ENCODE results near the gene RANGAP1.

The RANGAP1 gene

DNA sequence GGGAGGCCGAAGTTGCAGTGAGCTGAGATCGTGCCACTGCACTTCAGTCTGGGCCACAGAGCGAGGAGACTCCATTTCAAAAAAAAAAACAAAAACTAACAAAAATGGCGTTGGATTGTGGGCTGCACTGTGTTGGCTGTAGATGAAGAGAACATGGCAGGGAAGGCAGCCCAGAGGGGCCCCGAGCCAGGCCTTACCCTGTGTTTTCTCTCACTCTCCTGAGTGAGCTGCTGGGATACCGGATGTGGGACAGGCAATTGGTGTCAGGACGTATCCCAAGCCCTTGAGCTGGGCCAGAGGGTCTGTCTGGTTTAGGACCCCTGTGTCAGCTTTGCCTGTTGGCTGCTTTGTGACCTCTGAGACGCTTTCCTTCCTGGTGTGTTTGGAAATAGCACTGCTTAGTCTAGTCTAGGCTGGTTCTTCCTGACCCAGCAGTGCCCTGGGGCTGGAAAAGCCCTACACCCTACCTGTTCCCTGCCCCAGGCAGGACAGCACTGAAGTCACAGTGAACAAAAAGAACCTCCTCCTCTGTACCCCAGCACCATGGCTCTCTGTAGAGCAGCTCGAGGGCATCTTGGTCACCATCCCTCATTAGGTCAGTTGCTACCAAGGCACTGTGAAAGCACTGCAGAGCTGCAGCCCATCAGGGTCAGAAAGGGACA lies 63.0 kb downstream of the RANGAP1 start:
- Histone ChIP-seq H3K9me3 (ENCODE audit: control insufficient read depth in 2 of 2, low read length in 2 of 2) (no peaks in the 10 kb centered on the region), H3K4me3 (ENCODE audit: low read length in 2 of 2) (no peak overlapping the region), H3K36me3 (ENCODE audit: control insufficient read depth in 2 of 2, insufficient read depth in 2 of 2, low read length in 2 of 2) (peaks cover 52 to 63% of the 10 kb centered on the region in 2 donors), H3K4me1 (ENCODE audit: control insufficient read depth in 2 of 2, insufficient read depth in 2 of 2, low read length in 2 of 2) (no peaks in the 10 kb centered on the region), H3K9ac (ENCODE audit: low read depth in 1 of 2, low read length in 2 of 2) (no peak overlapping the region), H3K27ac (ENCODE audit: low read depth in 2 of 2, low read length in 2 of 2) (no peak overlapping the region), H3K27me3 (ENCODE audit: control insufficient read depth in 2 of 2, insufficient read depth in 2 of 2, low read length in 2 of 2) (no peaks in the 10 kb centered on the region)

DNA sequence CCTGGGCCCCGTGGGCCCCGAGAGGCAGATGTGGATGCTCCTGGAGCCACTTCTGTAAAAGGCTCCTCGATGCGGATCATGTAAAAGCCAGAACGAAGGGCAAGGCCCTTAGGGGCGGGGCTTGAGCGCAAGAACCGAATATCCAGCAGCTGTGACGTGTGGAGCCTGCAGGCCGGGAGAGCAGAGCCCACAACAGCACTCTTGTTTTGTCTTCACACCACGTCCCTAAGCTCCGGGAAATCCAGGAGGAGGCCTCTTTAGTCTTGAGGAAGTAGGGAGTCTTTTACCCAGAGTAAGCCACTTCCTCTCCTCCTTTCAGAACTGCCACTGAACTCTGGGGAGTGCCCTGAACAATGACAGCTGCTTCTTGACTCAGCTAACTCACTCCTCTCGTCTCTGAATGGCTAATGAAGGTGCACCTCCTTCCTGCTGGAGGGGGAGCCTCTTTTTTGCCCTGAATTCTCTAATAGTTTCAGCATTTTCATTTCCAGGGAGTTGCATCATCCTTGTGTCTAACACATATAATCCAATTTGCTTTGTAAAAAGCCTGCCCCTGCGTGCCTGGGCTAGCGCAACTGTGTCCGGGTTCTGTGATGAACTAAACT lies 68.3 kb downstream of the RANGAP1 start:
- no peak overlapping the region for H3K9ac ChIP-seq (ENCODE audit: low read depth in 1 of 2, low read length in 2 of 2)
- H3K4me1 ChIP-seq (ENCODE audit: control insufficient read depth in 2 of 2, insufficient read depth in 2 of 2, low read length in 2 of 2) = no peaks in the 10 kb centered on the region
- peak overlapping the region in 1 of 2 donors; percentile 29 for H3K4me3 ChIP-seq (ENCODE audit: low read length in 2 of 2)
- no peaks in the 10 kb centered on the region for H3K27me3 ChIP-seq (ENCODE audit: control insufficient read depth in 2 of 2, insufficient read depth in 2 of 2, low read length in 2 of 2)
- H3K27ac ChIP-seq (ENCODE audit: low read depth in 2 of 2, low read length in 2 of 2) = peak overlapping the region; percentile 43 to 49
- peaks cover 17 to 38% of the 10 kb centered on the region in 2 donors for H3K36me3 ChIP-seq (ENCODE audit: control insufficient read depth in 2 of 2, insufficient read depth in 2 of 2, low read length in 2 of 2)
- H3K9me3 ChIP-seq (ENCODE audit: control insufficient read depth in 2 of 2, low read length in 2 of 2) = no peaks in the 10 kb centered on the region

GRCh38 chr22:41216984-41217383 lies 69.0 kb downstream of the RANGAP1 start:
- H3K9me3 ChIP-seq (ENCODE audit: control insufficient read depth in 2 of 2, low read length in 2 of 2) = no peaks in the 10 kb centered on the region
- no peaks in the 10 kb centered on the region for H3K4me1 ChIP-seq (ENCODE audit: control insufficient read depth in 2 of 2, insufficient read depth in 2 of 2, low read length in 2 of 2)
- H3K27ac ChIP-seq (ENCODE audit: low read depth in 2 of 2, low read length in 2 of 2) = peak overlapping the region; percentile 43 to 49
- no peak overlapping the region for H3K4me3 ChIP-seq (ENCODE audit: low read length in 2 of 2)
- no peak overlapping the region for H3K9ac ChIP-seq (ENCODE audit: low read depth in 1 of 2, low read length in 2 of 2)
- no peaks in the 10 kb centered on the region for H3K27me3 ChIP-seq (ENCODE audit: control insufficient read depth in 2 of 2, insufficient read depth in 2 of 2, low read length in 2 of 2)
- peaks cover 17 to 33% of the 10 kb centered on the region in 2 donors for H3K36me3 ChIP-seq (ENCODE audit: control insufficient read depth in 2 of 2, insufficient read depth in 2 of 2, low read length in 2 of 2)

GRCh38 chr22:41215926-41216325 lies 70.1 kb downstream of the RANGAP1 start:
- no peak overlapping the region for H3K4me3 ChIP-seq (ENCODE audit: low read length in 2 of 2)
- H3K4me1 ChIP-seq (ENCODE audit: control insufficient read depth in 2 of 2, insufficient read depth in 2 of 2, low read length in 2 of 2) = no peaks in the 10 kb centered on the region
- peaks cover 14 to 28% of the 10 kb centered on the region in 2 donors for H3K36me3 ChIP-seq (ENCODE audit: control insufficient read depth in 2 of 2, insufficient read depth in 2 of 2, low read length in 2 of 2)
- no peak overlapping the region for H3K9ac ChIP-seq (ENCODE audit: low read depth in 1 of 2, low read length in 2 of 2)
- H3K27ac ChIP-seq (ENCODE audit: low read depth in 2 of 2, low read length in 2 of 2) = no peak overlapping the region
- H3K27me3 ChIP-seq (ENCODE audit: control insufficient read depth in 2 of 2, insufficient read depth in 2 of 2, low read length in 2 of 2) = no peaks in the 10 kb centered on the region
- H3K9me3 ChIP-seq (ENCODE audit: control insufficient read depth in 2 of 2, low read length in 2 of 2) = no peaks in the 10 kb centered on the region

- Histone ChIP-seq H3K9me3 (ENCODE audit: control insufficient read depth in 2 of 2, low read length in 2 of 2) (no peaks in the 10 kb centered on the region), H3K4me1 (ENCODE audit: control insufficient read depth in 2 of 2, insufficient read depth in 2 of 2, low read length in 2 of 2) (no peaks in the 10 kb centered on the region), H3K4me3 (ENCODE audit: low read length in 2 of 2) (no peak overlapping the region), H3K36me3 (ENCODE audit: control insufficient read depth in 2 of 2, insufficient read depth in 2 of 2, low read length in 2 of 2) (peaks cover 15 to 27% of the 10 kb centered on the region in 2 donors), H3K27ac (ENCODE audit: low read depth in 2 of 2, low read length in 2 of 2) (no peak overlapping the region), H3K27me3 (ENCODE audit: control insufficient read depth in 2 of 2, insufficient read depth in 2 of 2, low read length in 2 of 2) (no peaks in the 10 kb centered on the region), H3K9ac (ENCODE audit: low read depth in 1 of 2, low read length in 2 of 2) (no peak overlapping the region)
Observed at GRCh38 chr22:41215409-41215808, 70.6 kb downstream of the RANGAP1 start.

- H3K9me3 ChIP-seq (ENCODE audit: control insufficient read depth in 2 of 2, low read length in 2 of 2) = no peaks in the 10 kb centered on the region
- H3K4me1 ChIP-seq (ENCODE audit: control insufficient read depth in 2 of 2, insufficient read depth in 2 of 2, low read length in 2 of 2) = peaks cover 8 to 11% of the 10 kb centered on the region in 2 donors
- H3K27me3 ChIP-seq (ENCODE audit: control insufficient read depth in 2 of 2, insufficient read depth in 2 of 2, low read length in 2 of 2) = no peaks in the 10 kb centered on the region
- H3K27ac ChIP-seq (ENCODE audit: low read depth in 2 of 2, low read length in 2 of 2) = no peak overlapping the region
- H3K36me3 ChIP-seq (ENCODE audit: control insufficient read depth in 2 of 2, insufficient read depth in 2 of 2, low read length in 2 of 2) = peaks cover 9 to 10% of the 10 kb centered on the region in 2 donors
- H3K4me3 ChIP-seq (ENCODE audit: low read length in 2 of 2) = no peak overlapping the region
- no peak overlapping the region for H3K9ac ChIP-seq (ENCODE audit: low read depth in 1 of 2, low read length in 2 of 2)
Observed at GRCh38 chr22:41206719-41207118, 79.3 kb downstream of the RANGAP1 start.

DNA sequence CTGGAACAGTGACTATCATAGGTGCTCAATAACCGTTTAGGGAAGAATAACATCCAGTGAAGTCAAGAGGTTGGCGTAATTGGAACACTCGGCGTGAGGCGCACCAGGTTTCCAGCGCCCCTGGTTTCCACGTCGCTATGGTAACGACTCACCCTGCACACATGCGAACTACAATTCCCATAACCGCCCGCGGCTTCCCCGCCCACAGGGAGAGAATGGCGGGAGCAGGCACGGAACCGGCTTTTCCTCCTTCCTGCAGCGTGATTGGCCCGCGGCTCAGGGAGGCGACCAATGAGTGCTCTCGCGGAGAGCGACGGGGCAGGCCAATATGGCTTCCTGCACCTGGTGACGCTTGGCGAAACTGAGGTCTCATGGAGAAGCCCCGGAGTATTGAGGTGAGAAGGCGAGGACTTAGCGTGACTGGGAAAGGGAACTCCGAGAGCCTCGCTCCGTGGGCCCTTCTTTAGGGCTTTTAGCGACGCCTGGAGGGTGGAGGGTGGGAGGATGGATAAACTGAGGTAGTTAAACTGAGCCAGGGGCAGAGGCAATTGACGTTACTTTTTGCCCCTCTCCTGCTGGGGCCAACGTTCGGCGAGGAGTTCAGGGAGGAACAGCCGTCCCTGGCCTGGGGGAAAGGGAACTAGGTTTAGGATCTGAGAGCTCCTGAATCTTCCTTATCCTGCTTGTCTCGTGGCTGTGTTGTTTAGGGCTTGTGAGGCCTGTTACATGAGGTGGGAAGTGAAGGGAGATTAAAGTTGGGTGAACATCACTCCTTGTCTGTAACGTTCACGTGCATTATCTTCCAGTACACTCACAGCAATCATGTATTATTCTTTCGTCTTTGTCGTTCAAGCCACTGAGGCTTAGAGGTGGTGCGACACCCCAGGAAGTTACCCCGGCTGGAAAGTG lies 80.7 kb downstream of the RANGAP1 start, which contains the start of gene L3MBTL2:
TSS of gene L3MBTL2 (plus strand) at position 321 of the 909 bp plus-strand sequence. CDS start at position 372, 51 bp downstream.
- H3K4me1 ChIP-seq (ENCODE audit: control insufficient read depth in 2 of 2, insufficient read depth in 2 of 2, low read length in 2 of 2) = peaks cover 8 to 11% of the 10 kb centered on the region in 2 donors
- H3K36me3 ChIP-seq (ENCODE audit: control insufficient read depth in 2 of 2, insufficient read depth in 2 of 2, low read length in 2 of 2) = peaks cover 3 to 5% of the 10 kb centered on the region in 2 donors
- H3K27ac ChIP-seq (ENCODE audit: low read depth in 2 of 2, low read length in 2 of 2) = peak within 1 kb of the TSS; percentile 32 to 80
- H3K27me3 ChIP-seq (ENCODE audit: control insufficient read depth in 2 of 2, insufficient read depth in 2 of 2, low read length in 2 of 2) = no peaks in the 10 kb centered on the region
- H3K9ac ChIP-seq (ENCODE audit: low read depth in 1 of 2, low read length in 2 of 2) = peak within 1 kb of the TSS; percentile 75 to 92
- H3K9me3 ChIP-seq (ENCODE audit: control insufficient read depth in 2 of 2, low read length in 2 of 2) = no peaks in the 10 kb centered on the region
- peak within 1 kb of the TSS; percentile 94 to 99 for H3K4me3 ChIP-seq (ENCODE audit: low read length in 2 of 2)

- no peak overlapping the region for H3K27ac ChIP-seq (ENCODE audit: low read depth in 2 of 2, low read length in 2 of 2)
- H3K27me3 ChIP-seq (ENCODE audit: control insufficient read depth in 2 of 2, insufficient read depth in 2 of 2, low read length in 2 of 2) = no peaks in the 10 kb centered on the region
- no peak overlapping the region for H3K9ac ChIP-seq (ENCODE audit: low read depth in 1 of 2, low read length in 2 of 2)
- no peak overlapping the region for H3K4me3 ChIP-seq (ENCODE audit: low read length in 2 of 2)
- no peaks in the 10 kb centered on the region for H3K9me3 ChIP-seq (ENCODE audit: control insufficient read depth in 2 of 2, low read length in 2 of 2)
- H3K4me1 ChIP-seq (ENCODE audit: control insufficient read depth in 2 of 2, insufficient read depth in 2 of 2, low read length in 2 of 2) = peaks cover 8 to 11% of the 10 kb centered on the region in 2 donors
- H3K36me3 ChIP-seq (ENCODE audit: control insufficient read depth in 2 of 2, insufficient read depth in 2 of 2, low read length in 2 of 2) = no peaks in the 10 kb centered on the region
Observed at GRCh38 chr22:41204066-41204465, 81.9 kb downstream of the RANGAP1 start.

DNA sequence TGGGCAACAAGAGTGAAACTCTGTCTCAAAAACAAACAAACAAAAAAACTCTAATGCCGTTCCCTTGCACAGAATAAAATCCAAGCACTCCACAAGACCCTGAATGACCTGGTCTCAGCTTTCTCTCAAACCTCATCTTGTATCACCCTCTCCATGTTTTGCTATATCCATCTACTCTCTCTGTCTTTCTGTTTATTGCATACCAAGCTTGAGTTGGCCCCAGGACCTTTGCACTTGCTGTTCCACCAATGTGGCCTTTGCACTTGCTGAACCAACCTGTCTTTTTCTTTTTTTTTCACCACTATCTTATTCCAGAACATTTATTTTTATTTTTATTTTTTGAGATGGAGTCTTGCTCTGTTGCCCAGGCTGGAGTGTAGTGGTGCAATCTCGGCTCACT lies 82.9 kb downstream of the RANGAP1 start:
- Histone ChIP-seq H3K4me1 (ENCODE audit: control insufficient read depth in 2 of 2, insufficient read depth in 2 of 2, low read length in 2 of 2) (peaks cover 10 to 16% of the 10 kb centered on the region in 2 donors), H3K9me3 (ENCODE audit: control insufficient read depth in 2 of 2, low read length in 2 of 2) (no peaks in the 10 kb centered on the region), H3K36me3 (ENCODE audit: control insufficient read depth in 2 of 2, insufficient read depth in 2 of 2, low read length in 2 of 2) (no peaks in the 10 kb centered on the region), H3K9ac (ENCODE audit: low read depth in 1 of 2, low read length in 2 of 2) (no peak overlapping the region), H3K27me3 (ENCODE audit: control insufficient read depth in 2 of 2, insufficient read depth in 2 of 2, low read length in 2 of 2) (no peaks in the 10 kb centered on the region), H3K27ac (ENCODE audit: low read depth in 2 of 2, low read length in 2 of 2) (no peak overlapping the region), H3K4me3 (ENCODE audit: low read length in 2 of 2) (no peak overlapping the region)

GRCh38 chr22:41201141-41201540 lies 84.8 kb downstream of the RANGAP1 start:
- Histone ChIP-seq H3K27ac (ENCODE audit: low read depth in 2 of 2, low read length in 2 of 2) (no peak overlapping the region), H3K27me3 (ENCODE audit: control insufficient read depth in 2 of 2, insufficient read depth in 2 of 2, low read length in 2 of 2) (no peaks in the 10 kb centered on the region), H3K4me3 (ENCODE audit: low read length in 2 of 2) (no peak overlapping the region), H3K9ac (ENCODE audit: low read depth in 1 of 2, low read length in 2 of 2) (no peak overlapping the region), H3K36me3 (ENCODE audit: control insufficient read depth in 2 of 2, insufficient read depth in 2 of 2, low read length in 2 of 2) (no peaks in the 10 kb centered on the region), H3K4me1 (ENCODE audit: control insufficient read depth in 2 of 2, insufficient read depth in 2 of 2, low read length in 2 of 2) (peaks cover 23 to 25% of the 10 kb centered on the region in 2 donors), H3K9me3 (ENCODE audit: control insufficient read depth in 2 of 2, low read length in 2 of 2) (no peaks in the 10 kb centered on the region)
